Osteocyte (in vitro differentiated cells): ENCODE measurements around the gene MYOZ3. TPM values are rescaled to one million over a fixed set of nuclear protein-coding genes. Genes with fewer than 3 reads are reported as not detected.

ENCODE experiments used
- DNase-seq: peaks from one replicate; pipeline ENCODE4 v3.0.0; 2021; ENCODE audit warnings: mixed read lengths; ENCODE audit not compliant: unreplicated experiment; ENCODE audit errors: extremely low spot score
- H3K27ac Mint-ChIP-seq: one replicate; pipeline ENCODE4 v1.8.0; 2021; ENCODE audit warnings: mild to moderate bottlenecking, mixed read lengths; ENCODE audit not compliant: unreplicated experiment
- H3K27me3 Mint-ChIP-seq: one replicate; pipeline ENCODE4 v1.8.0; 2021; ENCODE audit warnings: mixed read lengths; ENCODE audit not compliant: unreplicated experiment
- H3K36me3 Mint-ChIP-seq: one replicate; pipeline ENCODE4 v1.8.0; 2021; ENCODE audit warnings: mixed read lengths; ENCODE audit not compliant: unreplicated experiment
- H3K4me1 Mint-ChIP-seq: one replicate; pipeline ENCODE4 v1.8.0; 2021; ENCODE audit warnings: mixed read lengths; ENCODE audit not compliant: unreplicated experiment
- H3K4me3 Mint-ChIP-seq: one replicate; pipeline ENCODE4 v1.8.0; 2021; ENCODE audit warnings: mild to moderate bottlenecking, moderate library complexity, mixed read lengths; ENCODE audit not compliant: unreplicated experiment
- H3K9me3 Mint-ChIP-seq: one replicate; pipeline ENCODE4 v1.8.0; 2021; ENCODE audit warnings: mixed read lengths; ENCODE audit not compliant: unreplicated experiment
- CTCF ChIP-seq: fragments of 200-600 bp; sonication (generic); IDR thresholded peaks from 2 replicates; pipeline ENCODE4 v1.5.0; 2021; ENCODE audit warnings: antibody characterized with exemption, mild to moderate bottlenecking, moderate library complexity
- total RNA-seq: library from RNA; stranded (reverse); gene quantifications from 2 replicates; pipeline ENCODE4 v1.2.1, GENCODE V29; 2021

The MYOZ3 gene
- total RNA-seq, 1 donor from 2014 or later, result 0.27 TPM

- Mint-ChIP-seq H3K36me3 (no peaks in the 10 kb centered on the region), H3K4me1 (peaks cover 96% of the 10 kb centered on the region), H3K27ac (peak overlapping the region; percentile 90), H3K27me3 (no peaks in the 10 kb centered on the region), H3K9me3 (no peaks in the 10 kb centered on the region), H3K4me3 (peak overlapping the region; percentile 26)
- TF ChIP-seq CTCF, result no peak
- no peak for DNase-seq
These were observed 20.0 kb upstream of the MYOZ3 start for GRCh38 chr5:150641006-150641570.

- no peak for DNase-seq
- Mint-ChIP-seq H3K36me3 (no peaks in the 10 kb centered on the region), H3K27me3 (no peaks in the 10 kb centered on the region), H3K9me3 (no peaks in the 10 kb centered on the region), H3K4me3 (peak overlapping the region; percentile 20), H3K4me1 (peaks cover 87% of the 10 kb centered on the region), H3K27ac (peak overlapping the region; percentile 90)
- TF ChIP-seq CTCF, result no peak
These were observed 19.1 kb upstream of the MYOZ3 start for GRCh38 chr5:150641824-150642566.

GRCh38 chr5:150642567-150642927, 18.5 kb upstream of the MYOZ3 start:
- peak overlapping the region; percentile 90 for H3K27ac Mint-ChIP-seq

GRCh38 chr5:150642991-150643710, 17.9 kb upstream of the MYOZ3 start:
- DNase-seq, result no peak
- H3K4me3 Mint-ChIP-seq, result peak overlapping the region; percentile 4
- H3K36me3 Mint-ChIP-seq, result peaks cover 6% of the 10 kb centered on the region
- H3K4me1 Mint-ChIP-seq, result peaks cover 76% of the 10 kb centered on the region
- H3K9me3 Mint-ChIP-seq, result no peaks in the 10 kb centered on the region
- H3K27ac Mint-ChIP-seq, result peak overlapping the region; percentile 90
- no peak for TF ChIP-seq CTCF
- H3K27me3 Mint-ChIP-seq, result no peaks in the 10 kb centered on the region

More at GRCh38 chr5:150642567-150642927, 18.5 kb upstream of the MYOZ3 start:
- TF ChIP-seq CTCF, result no peak
- no peaks in the 10 kb centered on the region for H3K9me3 Mint-ChIP-seq
- H3K4me3 Mint-ChIP-seq, result no peak overlapping the region
- DNase-seq, result no peak
- H3K4me1 Mint-ChIP-seq, result peaks cover 81% of the 10 kb centered on the region
- no peaks in the 10 kb centered on the region for H3K27me3 Mint-ChIP-seq
- H3K36me3 Mint-ChIP-seq, result peaks cover 5% of the 10 kb centered on the region

GRCh38 chr5:150644058-150644457, 17.0 kb upstream of the MYOZ3 start:
- Mint-ChIP-seq H3K4me1 (peaks cover 68% of the 10 kb centered on the region), H3K4me3 (no peak overlapping the region), H3K9me3 (no peaks in the 10 kb centered on the region), H3K36me3 (peaks cover 15% of the 10 kb centered on the region), H3K27me3 (no peaks in the 10 kb centered on the region), H3K27ac (no peak overlapping the region)
- no peak for DNase-seq
- no peak for TF ChIP-seq CTCF
